Calu3 (cell line): ENCODE measurements around the gene GSTA2. TPM values are rescaled to one million over a fixed set of nuclear protein-coding genes. Genes with fewer than 3 reads are reported as not detected.
"Not testable (repeated sequence)": the region's sequence is repeated elsewhere in the genome, so short reads cannot be mapped to it uniquely, and the experiment has no call there.

Experiments used
- BruUV-seq: library from RNA; stranded (reverse); fragments of 400-500 nt; replicated peaks from 2 replicates; lab custom pipeline; 2021; lab: Mats Ljungman, UMichigan
- CTCF ChIA-PET: fragments of 300-600 bp; sonication (Branson Sonifier 250); formaldehyde crosslinking; loops from one replicate; lab custom pipeline; 2022; ENCODE audit warnings: antibody characterized with exemption; lab: Charles Lee
- DNase-seq: peaks from one replicate; pipeline ENCODE4 v3.0.0; 2022
- H3K27ac Mint-ChIP-seq: one replicate; pipeline ENCODE4 v1.8.0; 2022; ENCODE audit warnings: mixed read lengths; ENCODE audit not compliant: unreplicated experiment
- H3K27me3 Mint-ChIP-seq: one replicate; pipeline ENCODE4 v1.8.0; 2022; ENCODE audit warnings: mixed read lengths; ENCODE audit not compliant: unreplicated experiment
- H3K36me3 Mint-ChIP-seq: one replicate; pipeline ENCODE4 v1.8.0; 2022; ENCODE audit warnings: mild to moderate bottlenecking, moderate library complexity, mixed read lengths; ENCODE audit not compliant: insufficient read depth, unreplicated experiment
- H3K4me1 Mint-ChIP-seq: one replicate; pipeline ENCODE4 v1.8.0; 2022; ENCODE audit warnings: mild to moderate bottlenecking, low read depth, mixed read lengths; ENCODE audit not compliant: unreplicated experiment
- H3K4me3 Mint-ChIP-seq: one replicate; pipeline ENCODE4 v1.8.0; 2022; ENCODE audit warnings: mild to moderate bottlenecking, low read depth, moderate library complexity, mixed read lengths; ENCODE audit not compliant: unreplicated experiment
- H3K9me3 Mint-ChIP-seq: one replicate; pipeline ENCODE4 v1.8.0; 2022; ENCODE audit warnings: low read depth, mixed read lengths; ENCODE audit not compliant: unreplicated experiment
- CTCF ChIP-seq: fragments of 200-600 bp; IDR thresholded peaks from one replicate; pipeline ENCODE4 v1.8.0; 2022; ENCODE audit warnings: antibody characterized with exemption; ENCODE audit not compliant: unreplicated experiment
- intact Hi-C: fragments of 100-400 bp; cut with micrococcal nuclease; formaldehyde crosslinking; loops from one replicate; pipeline ENCODE4 v1.10.0; 2022; ENCODE audit not compliant: unreplicated experiment
- total RNA-seq: library from RNA; stranded (reverse); gene quantifications from 2 replicates; pipeline ENCODE4 v1.2.3, GENCODE V29; 2022

The GSTA2 gene
- total RNA-seq, 1 experiment from 2014 or later: not detected

GRCh38 chr6:52754443-52754842, 8.8 kb downstream of the GSTA2 start:
- Mint-ChIP-seq H3K4me1 (no peaks in the 10 kb centered on the region), H3K36me3 (no peaks in the 10 kb centered on the region), H3K9me3 (no peaks in the 10 kb centered on the region), H3K4me3 (no peak overlapping the region), H3K27me3 (peaks cover 71% of the 10 kb centered on the region), H3K27ac (no peak overlapping the region)
- no TSS peak for BruUV-seq
- intact Hi-C loops: no loop called here
- CTCF ChIA-PET: no interaction called here
- DNase-seq: no peak
- TF ChIP-seq CTCF: no peak

- H3K27me3 Mint-ChIP-seq: peaks cover 81% of the 10 kb centered on the region
- DNase-seq, BruUV-seq, CTCF ChIA-PET, H3K27ac Mint-ChIP-seq, H3K9me3 Mint-ChIP-seq, H3K36me3 Mint-ChIP-seq, intact Hi-C loops, H3K4me3 Mint-ChIP-seq, H3K4me1 Mint-ChIP-seq: not testable (repeated sequence)
Observed at GRCh38 chr6:52753137-52753536, 10.1 kb downstream of the GSTA2 start.

GRCh38 chr6:52752310-52752709, 11.0 kb downstream of the GSTA2 start:
- intact Hi-C loops: no loop called here
- no peaks in the 10 kb centered on the region for H3K4me1 Mint-ChIP-seq
- TF ChIP-seq CTCF: no peak
- H3K36me3 Mint-ChIP-seq: no peaks in the 10 kb centered on the region
- no TSS peak for BruUV-seq
- CTCF ChIA-PET: no interaction called here
- no peaks in the 10 kb centered on the region for H3K9me3 Mint-ChIP-seq
- no peak overlapping the region for H3K4me3 Mint-ChIP-seq
- no peak overlapping the region for H3K27ac Mint-ChIP-seq
- peaks cover 86% of the 10 kb centered on the region for H3K27me3 Mint-ChIP-seq
- DNase-seq: no peak

- TF ChIP-seq CTCF: no peak
- Mint-ChIP-seq H3K27ac (no peak overlapping the region), H3K4me3 (no peak overlapping the region), H3K9me3 (no peaks in the 10 kb centered on the region), H3K36me3 (no peaks in the 10 kb centered on the region), H3K27me3 (peaks cover 83% of the 10 kb centered on the region), H3K4me1 (no peaks in the 10 kb centered on the region)
- DNase-seq: no peak
- CTCF ChIA-PET: no interaction called here
- intact Hi-C loops: no loop called here
- no TSS peak for BruUV-seq
Observed at GRCh38 chr6:52749556-52750152, 13.6 kb downstream of the GSTA2 start.

GRCh38 chr6:52747301-52747700, 16.0 kb downstream of the GSTA2 start:
- H3K27ac Mint-ChIP-seq, CTCF ChIA-PET, H3K9me3 Mint-ChIP-seq, BruUV-seq, DNase-seq, H3K36me3 Mint-ChIP-seq, H3K4me3 Mint-ChIP-seq, H3K4me1 Mint-ChIP-seq, intact Hi-C loops: not testable (repeated sequence)
- peaks cover 83% of the 10 kb centered on the region for H3K27me3 Mint-ChIP-seq
